ENCODE measurements around the gene BTN3A1. TPM values are rescaled to one million over a fixed set of nuclear protein-coding genes. Genes with fewer than 3 reads are reported as not detected.
A peak's percentile ranks its signal among the peaks of the same experiment; 100 is the strongest.
"Not testable (repeated sequence)": the region's sequence is repeated elsewhere in the genome, so short reads cannot be mapped to it uniquely, and the experiment has no call there.

Gene BTN3A1
- 1.2 and 3.5 TPM in 2 replicates for total RNA-seq
- polyA plus RNA-seq = 1.9 and 3.7 TPM in 2 replicates

DNA sequence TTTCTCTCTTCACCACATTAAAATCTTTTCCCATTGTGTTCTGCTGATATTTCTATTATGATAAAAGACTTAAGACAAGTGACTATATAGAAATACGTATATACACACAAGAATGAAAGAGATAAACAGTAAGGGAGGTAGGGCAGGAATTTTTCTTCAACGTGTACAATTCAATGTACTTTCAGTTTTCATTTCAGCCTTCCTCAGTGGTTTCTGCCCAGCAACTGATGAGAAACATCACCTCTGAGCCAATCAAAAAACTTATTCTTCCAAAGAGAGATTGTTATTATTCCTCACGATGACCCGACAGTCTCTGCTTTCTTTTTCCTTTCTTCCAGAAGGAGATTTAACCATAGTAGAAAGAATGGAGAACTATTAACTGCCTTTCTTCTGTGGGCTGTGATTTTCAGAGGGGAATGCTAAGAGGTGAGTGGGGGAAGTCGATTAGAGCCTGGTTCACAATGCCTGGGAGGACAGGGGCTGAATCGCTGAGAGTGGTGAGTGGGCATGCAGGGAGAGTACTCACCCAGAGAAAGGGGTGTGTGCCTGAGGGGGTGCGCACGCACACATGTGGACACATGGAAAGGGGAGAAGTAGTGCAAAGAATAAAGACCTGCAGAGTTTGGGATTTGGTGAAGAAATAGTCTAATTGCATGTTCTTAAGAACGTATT lies at the start of gene BTN3A1:
BTN3A1 (plus strand) TSS at position 289 of the 672 bp plus-strand sequence. CDS start 3,289 bp downstream, outside the sequence.
- TF ChIP-seq, protein P1, sequence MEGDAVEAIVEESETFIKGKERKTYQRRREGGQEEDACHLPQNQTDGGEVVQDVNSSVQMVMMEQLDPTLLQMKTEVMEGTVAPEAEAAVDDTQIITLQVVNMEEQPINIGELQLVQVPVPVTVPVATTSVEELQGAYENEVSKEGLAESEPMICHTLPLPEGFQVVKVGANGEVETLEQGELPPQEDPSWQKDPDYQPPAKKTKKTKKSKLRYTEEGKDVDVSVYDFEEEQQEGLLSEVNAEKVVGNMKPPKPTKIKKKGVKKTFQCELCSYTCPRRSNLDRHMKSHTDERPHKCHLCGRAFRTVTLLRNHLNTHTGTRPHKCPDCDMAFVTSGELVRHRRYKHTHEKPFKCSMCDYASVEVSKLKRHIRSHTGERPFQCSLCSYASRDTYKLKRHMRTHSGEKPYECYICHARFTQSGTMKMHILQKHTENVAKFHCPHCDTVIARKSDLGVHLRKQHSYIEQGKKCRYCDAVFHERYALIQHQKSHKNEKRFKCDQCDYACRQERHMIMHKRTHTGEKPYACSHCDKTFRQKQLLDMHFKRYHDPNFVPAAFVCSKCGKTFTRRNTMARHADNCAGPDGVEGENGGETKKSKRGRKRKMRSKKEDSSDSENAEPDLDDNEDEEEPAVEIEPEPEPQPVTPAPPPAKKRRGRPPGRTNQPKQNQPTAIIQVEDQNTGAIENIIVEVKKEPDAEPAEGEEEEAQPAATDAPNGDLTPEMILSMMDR (IDR thresholded peaks at IDR 0.05; ENCODE audit: low read depth, low read length) = no peak
- H3K27ac ChIP-seq = no peak within 1 kb of the TSS
- no peaks in the 10 kb centered on the region for H3K27me3 ChIP-seq

DNA sequence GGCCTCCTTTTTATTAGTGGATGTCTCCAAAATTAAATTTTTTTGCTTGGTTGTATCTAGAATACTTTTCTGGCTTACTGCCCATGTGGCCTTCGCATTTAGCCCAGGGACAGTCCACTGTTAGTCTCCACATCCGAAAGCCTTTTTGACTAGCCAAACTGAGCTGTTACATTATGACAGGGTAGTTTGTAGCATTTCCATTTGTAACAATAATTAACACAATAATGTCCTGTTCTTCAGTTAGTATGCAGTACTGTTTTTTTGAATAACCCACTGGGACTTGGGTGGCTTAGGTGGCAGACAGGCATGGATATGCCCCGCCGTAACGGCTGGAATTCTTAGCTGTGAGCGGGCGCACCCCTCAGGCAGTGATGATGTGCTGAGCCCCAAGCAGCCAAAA lies 49.8 kb upstream of the BTN3A1 start:
- H3K36me3 ChIP-seq = no peaks in the 10 kb centered on the region
- H3K27ac ChIP-seq = no peak overlapping the region

More for the DNA sequence above, at the start of gene BTN3A1:
- H3K4me3 ChIP-seq = peak within 1 kb of the TSS; percentile 51
- peak; percentile 69 to 73 for DNase-seq (ENCODE audit: low read depth in 1 of 2, low spot score in 1 of 2)
- H3K9me3 ChIP-seq (ENCODE audit: low read depth) = no peaks in the 10 kb centered on the region
- H3K36me3 ChIP-seq = no peaks in the 10 kb centered on the region
- H3K4me1 ChIP-seq (ENCODE audit: low read depth) = no peaks in the 10 kb centered on the region

DNA sequence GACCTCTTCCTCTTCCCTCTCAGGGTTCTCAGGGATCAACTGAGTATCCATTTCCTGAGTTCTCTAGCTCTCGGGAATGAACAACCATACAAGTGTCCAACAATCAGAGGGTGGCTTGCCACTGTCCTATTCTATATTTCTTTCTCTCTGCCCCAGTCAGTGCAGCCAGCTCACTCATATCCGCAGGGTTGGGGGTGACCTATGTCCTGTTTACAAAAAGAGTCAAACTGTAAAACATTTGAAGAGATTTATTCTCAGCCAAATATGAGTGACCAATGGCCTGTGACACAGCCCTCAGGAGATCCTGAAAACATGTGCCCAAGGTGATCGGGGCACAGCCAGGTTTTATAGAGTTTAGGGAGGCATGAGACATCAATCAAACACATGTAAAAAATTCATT lies 47.9 kb upstream of the BTN3A1 start:
- Histone ChIP-seq H3K9me3 (ENCODE audit: low read depth) (no peaks in the 10 kb centered on the region), H3K27me3 (no peaks in the 10 kb centered on the region), H3K4me1 (ENCODE audit: low read depth) (no peaks in the 10 kb centered on the region), H3K27ac (no peak overlapping the region), H3K36me3 (no peaks in the 10 kb centered on the region), H3K4me3 (no peak overlapping the region)
- TF ChIP-seq, protein P1 (IDR thresholded peaks at IDR 0.05; ENCODE audit: low read depth, low read length) = no peak
- no peak for DNase-seq (ENCODE audit: low read depth in 1 of 2, low spot score in 1 of 2)

More for the DNA sequence above, 49.8 kb upstream of the BTN3A1 start:
- TF ChIP-seq, protein P1 (IDR thresholded peaks at IDR 0.05; ENCODE audit: low read depth, low read length) = no peak
- Histone ChIP-seq H3K4me3 (no peak overlapping the region), H3K4me1 (ENCODE audit: low read depth) (no peaks in the 10 kb centered on the region), H3K27me3 (no peaks in the 10 kb centered on the region), H3K9me3 (ENCODE audit: low read depth) (no peaks in the 10 kb centered on the region)
- DNase-seq (ENCODE audit: low read depth in 1 of 2, low spot score in 1 of 2) = no peak

DNA sequence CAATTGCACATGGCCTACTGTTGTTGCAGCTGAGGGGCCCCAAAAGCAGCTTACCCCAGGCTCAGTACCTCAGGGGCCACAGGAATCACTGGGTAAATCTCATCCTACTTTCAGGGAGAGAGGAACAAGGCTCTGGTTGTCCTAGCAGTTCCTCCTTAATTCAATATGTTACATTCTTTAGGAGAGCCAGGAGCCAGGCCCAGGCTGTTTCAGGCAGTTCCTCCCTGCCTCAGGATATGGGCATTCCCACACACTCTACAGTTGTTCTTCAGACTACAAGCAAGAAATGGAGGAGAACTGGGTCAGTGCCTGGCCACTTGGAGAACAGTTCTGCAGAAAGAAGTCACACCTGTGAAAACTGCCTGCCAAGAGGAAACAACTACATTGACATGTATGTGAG lies 46.7 kb upstream of the BTN3A1 start:
- H3K4me1 ChIP-seq (ENCODE audit: low read depth) = no peaks in the 10 kb centered on the region
- H3K9me3 ChIP-seq (ENCODE audit: low read depth) = no peaks in the 10 kb centered on the region
- H3K36me3 ChIP-seq = no peaks in the 10 kb centered on the region
- TF ChIP-seq, protein P1 (IDR thresholded peaks at IDR 0.05; ENCODE audit: low read depth, low read length) = no peak
- H3K27ac ChIP-seq = no peak overlapping the region
- DNase-seq (ENCODE audit: low read depth in 1 of 2, low spot score in 1 of 2) = no peak
- H3K4me3 ChIP-seq = no peak overlapping the region
- no peaks in the 10 kb centered on the region for H3K27me3 ChIP-seq

DNA sequence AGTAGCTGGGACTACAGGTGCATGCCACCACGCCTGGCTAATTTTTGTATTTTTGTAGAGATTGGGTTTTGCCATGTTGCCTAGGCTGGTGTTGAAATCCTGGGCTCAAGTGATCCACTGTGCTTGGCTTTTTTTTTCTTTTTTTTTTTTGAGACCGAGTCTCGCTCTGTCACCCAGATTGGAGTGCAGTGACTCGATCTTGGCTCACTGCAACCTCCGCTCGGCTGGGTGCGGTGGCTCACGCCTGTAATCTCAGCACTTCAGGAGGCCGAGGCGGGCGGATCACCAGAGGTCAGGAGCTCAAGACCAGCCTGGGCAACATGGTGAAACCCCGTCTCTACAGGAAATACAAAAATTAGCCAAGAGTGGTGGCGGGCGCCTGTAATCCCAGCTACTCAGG lies 44.5 kb upstream of the BTN3A1 start:
- not testable (repeated sequence) for H3K9me3 ChIP-seq (ENCODE audit: low read depth); H3K27ac ChIP-seq; H3K36me3 ChIP-seq; H3K4me1 ChIP-seq (ENCODE audit: low read depth); H3K27me3 ChIP-seq; H3K4me3 ChIP-seq; DNase-seq (ENCODE audit: low read depth in 1 of 2, low spot score in 1 of 2)

DNA sequence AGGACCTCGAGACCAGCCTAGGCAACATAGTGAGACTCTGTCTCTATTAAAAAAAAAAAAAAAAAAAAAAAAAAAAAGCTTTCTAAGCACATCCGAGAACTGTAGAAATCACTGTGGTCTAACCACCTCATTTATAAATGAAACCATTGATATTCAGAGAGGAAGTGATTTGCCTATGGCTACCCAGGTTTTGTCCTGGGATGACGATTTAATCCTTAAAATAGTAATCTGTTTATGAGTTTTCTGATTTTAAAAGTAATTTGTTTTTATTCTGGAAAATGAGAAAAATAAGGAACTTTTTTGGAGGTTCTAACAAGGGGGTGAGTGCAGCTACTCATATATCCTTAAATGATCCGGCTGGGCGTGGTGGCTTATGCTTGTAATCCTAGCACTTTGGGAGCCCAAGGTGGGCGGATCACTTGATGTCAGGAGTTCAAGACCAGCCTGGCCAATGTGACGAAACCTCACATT lies 43.5 kb upstream of the BTN3A1 start:
- no peaks in the 10 kb centered on the region for H3K36me3 ChIP-seq
- DNase-seq (ENCODE audit: low read depth in 1 of 2, low spot score in 1 of 2) = no peak
- H3K9me3 ChIP-seq (ENCODE audit: low read depth) = no peaks in the 10 kb centered on the region
- TF ChIP-seq, protein P1 (IDR thresholded peaks at IDR 0.05; ENCODE audit: low read depth, low read length) = no peak
- H3K27me3 ChIP-seq = no peaks in the 10 kb centered on the region
- no peaks in the 10 kb centered on the region for H3K4me1 ChIP-seq (ENCODE audit: low read depth)
- no peak overlapping the region for H3K4me3 ChIP-seq
- no peak overlapping the region for H3K27ac ChIP-seq

Data from cardiac muscle cell (in vitro differentiated cells and primary cell).